Fibroblast of pulmonary artery (primary cell): ENCODE measurements around the gene CAST.

Experiments used
- DNase-seq: peaks from one replicate; pipeline ENCODE4 v3.0.0-alpha.2; 2010; ENCODE audit warnings: low read depth
- H3K4me3 ChIP-seq: replicated peaks from 2 replicates; pipeline ENCODE4 v1.5.1; 2011; ENCODE audit warnings: low read depth, mild to moderate bottlenecking, control low read depth, low read length, moderate library complexity
- TF ChIP-seq, protein P1 (sequence below): IDR thresholded peaks from 2 replicates; pipeline ENCODE4 v1.5.1; 2011; ENCODE audit warnings: mild to moderate bottlenecking, control low read depth, low read length, inconsistent platforms; ENCODE audit errors: missing control alignments

CAST gene

DNA sequence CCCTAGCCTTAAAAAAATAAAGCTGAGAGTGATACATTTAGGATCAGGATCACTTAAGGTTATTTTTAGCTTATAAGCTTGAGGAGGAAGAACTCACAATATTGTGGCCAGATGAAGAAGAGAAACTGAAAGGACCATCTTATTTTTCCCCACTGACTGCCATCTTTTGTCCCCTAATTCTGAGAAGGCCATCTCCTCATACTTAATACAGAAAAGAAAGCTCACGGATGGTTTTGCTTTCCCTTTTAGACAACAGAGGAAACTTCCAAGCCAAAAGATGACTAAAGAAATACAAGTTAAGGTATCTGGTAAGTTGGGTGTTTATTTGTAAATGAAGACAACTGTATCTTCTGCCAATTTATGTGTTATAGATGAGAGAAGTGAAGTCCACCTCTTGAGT is 109.2 kb downstream of the CAST start:
- TF ChIP-seq, protein P1, sequence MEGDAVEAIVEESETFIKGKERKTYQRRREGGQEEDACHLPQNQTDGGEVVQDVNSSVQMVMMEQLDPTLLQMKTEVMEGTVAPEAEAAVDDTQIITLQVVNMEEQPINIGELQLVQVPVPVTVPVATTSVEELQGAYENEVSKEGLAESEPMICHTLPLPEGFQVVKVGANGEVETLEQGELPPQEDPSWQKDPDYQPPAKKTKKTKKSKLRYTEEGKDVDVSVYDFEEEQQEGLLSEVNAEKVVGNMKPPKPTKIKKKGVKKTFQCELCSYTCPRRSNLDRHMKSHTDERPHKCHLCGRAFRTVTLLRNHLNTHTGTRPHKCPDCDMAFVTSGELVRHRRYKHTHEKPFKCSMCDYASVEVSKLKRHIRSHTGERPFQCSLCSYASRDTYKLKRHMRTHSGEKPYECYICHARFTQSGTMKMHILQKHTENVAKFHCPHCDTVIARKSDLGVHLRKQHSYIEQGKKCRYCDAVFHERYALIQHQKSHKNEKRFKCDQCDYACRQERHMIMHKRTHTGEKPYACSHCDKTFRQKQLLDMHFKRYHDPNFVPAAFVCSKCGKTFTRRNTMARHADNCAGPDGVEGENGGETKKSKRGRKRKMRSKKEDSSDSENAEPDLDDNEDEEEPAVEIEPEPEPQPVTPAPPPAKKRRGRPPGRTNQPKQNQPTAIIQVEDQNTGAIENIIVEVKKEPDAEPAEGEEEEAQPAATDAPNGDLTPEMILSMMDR, result no peak
- no peak overlapping the region for H3K4me3 ChIP-seq
- no peak for DNase-seq

DNA sequence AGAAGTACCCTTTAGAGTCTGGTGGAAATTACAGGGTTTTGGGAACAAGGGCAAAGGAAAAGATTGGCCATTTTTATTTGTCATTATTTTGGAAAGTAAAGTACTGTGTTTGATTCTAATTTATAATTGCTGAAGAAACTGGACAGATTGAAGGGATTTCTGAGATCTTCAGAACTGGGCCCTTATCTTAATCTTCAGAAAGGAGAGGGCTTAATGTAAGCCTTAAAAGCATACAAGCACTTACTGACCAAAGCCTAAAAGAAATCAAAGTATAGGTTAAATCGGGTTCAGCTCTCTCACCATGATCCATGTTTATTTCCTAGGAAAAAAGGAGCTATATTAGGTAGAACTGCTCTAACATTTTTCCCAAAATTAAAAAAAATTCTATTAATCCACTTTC is 109.9 kb downstream of the CAST start:
- no peak for DNase-seq
- H3K4me3 ChIP-seq, result no peak overlapping the region
- TF ChIP-seq, protein P1, result no peak

DNA sequence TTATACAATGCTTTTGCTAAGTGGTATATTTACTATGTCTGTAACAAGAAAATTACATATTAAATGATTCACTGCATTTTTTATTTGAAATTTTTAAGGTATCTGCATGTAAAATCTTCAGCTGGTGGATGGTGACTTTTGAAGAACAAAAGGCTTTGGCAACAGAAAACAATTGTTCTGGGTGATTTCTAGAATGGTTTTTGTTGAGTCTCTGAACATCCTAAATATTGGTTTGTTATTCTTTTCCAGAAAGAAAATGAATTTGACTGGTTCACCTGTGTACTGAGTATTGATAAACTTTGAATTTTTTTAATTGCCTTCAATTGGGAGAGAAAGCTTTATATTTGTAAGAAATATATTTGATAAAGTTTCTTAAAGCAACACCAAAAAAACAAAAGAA is 110.4 kb downstream of the CAST start:
- no peak for DNase-seq
- TF ChIP-seq, protein P1, result no peak
- no peak overlapping the region for H3K4me3 ChIP-seq

DNA sequence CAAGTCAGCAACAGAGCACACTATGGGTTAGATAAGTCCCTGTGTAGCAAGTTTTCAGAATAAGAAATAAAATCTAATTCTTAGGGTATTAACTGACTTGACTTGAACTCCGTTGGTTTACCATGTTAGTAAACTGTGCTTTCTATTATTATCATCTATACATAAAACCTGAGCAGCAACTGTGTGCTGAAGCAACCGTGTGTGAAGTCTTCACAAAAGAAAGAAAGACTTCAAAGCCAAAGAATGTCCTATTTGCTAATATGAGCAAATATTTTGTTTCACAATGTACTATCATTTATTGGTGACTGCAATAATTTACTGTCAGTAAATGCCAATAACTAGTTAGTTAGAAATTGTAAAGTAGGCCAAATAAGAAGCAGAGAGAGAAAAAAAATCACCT is 112.9 kb downstream of the CAST start:
- no peak for DNase-seq
- no peak overlapping the region for H3K4me3 ChIP-seq
- TF ChIP-seq, protein P1, result no peak

DNA sequence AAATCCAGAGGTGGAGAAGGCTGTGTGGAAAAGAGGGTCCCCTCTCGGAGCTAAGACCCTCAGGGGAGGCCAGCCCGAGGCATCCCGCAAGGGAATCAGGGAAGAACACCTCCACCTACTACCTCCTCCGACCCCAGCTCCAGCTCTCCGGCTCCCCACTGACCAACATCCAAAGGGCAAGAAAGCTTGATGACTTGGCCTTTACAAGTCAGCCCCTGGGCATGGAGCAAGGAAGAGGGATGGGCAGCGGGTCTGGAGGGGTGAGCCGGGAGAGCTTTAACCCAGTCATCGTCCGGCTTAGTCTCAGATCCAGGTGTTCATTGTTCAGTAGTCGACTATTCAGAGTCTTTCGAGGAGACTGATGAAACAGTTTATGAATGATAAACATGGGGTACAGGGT is 113.5 kb downstream of the CAST start:
- TF ChIP-seq, protein P1, result no peak
- no peak overlapping the region for H3K4me3 ChIP-seq
- DNase-seq, result no peak

DNA sequence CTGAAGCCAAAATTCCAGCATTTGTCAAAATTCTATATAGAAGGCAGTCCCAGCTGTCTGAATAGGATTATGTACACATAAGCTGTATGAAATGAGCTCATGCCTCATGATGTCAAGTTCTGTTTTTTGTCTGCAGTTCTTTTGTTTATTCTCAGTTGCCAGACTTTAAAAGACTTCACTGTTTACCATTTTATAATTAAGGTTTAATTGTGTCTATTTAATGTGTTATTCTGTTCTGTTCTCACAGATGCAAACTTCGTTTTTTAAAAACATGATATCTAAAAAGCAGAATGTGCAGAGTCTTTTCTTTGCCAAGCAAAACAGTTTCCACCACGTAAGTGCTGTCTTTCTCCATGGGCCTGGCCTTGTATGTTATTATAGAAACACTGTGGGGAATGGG is 114.4 kb downstream of the CAST start:
- no peak overlapping the region for H3K4me3 ChIP-seq
- TF ChIP-seq, protein P1, result no peak
- DNase-seq, result no peak

DNA sequence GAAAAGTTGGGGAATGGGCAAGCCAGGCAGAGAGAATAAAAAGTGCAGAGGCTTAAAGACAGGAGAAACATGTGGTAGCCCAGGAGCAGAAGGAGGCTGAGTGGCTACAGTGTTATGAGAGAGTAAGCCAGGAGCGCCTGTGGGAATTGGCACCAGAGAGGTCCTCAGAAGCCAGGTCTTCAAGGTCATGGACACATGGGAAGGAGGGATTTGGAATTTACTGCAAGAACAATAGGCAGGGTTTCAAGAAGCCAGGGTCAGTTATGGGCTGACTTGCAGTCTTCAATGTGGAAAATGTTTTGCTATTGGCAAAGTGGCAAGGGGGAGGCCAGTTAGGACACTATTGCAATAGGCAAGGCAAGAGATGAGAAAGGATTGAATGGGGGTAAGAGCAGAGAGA is 116.2 kb downstream of the CAST start:
- no peak overlapping the region for H3K4me3 ChIP-seq
- no peak for DNase-seq
- TF ChIP-seq, protein P1, result no peak
